MM.1S (cell line): ENCODE data around the gene CMPK1.

Experiments
- DNase-seq: peaks from one replicate; pipeline ENCODE4 v3.0.0-alpha.2; 2015
- H2AFZ ChIP-seq: fragments of 300-600 bp; sonication (generic); 2 replicates; pipeline ENCODE4 v1.6.0; 2016; ENCODE audit warnings: antibody characterized with exemption, low read length
- H3F3A ChIP-seq: fragments of 300-600 bp; sonication (generic); 2 replicates; pipeline ENCODE4 v1.6.1; 2016; ENCODE audit warnings: mild to moderate bottlenecking, antibody characterized with exemption, low read length, moderate library complexity, mixed read lengths; ENCODE audit not compliant: insufficient read depth
- H3K27ac ChIP-seq: fragments of 300-600 bp; sonication (generic); 2 replicates; pipeline ENCODE4 v1.5.1; 2016; ENCODE audit warnings: mild to moderate bottlenecking, low read length
- H3K27me3 ChIP-seq: fragments of 300-600 bp; sonication (generic); replicated peaks from 2 replicates; pipeline ENCODE4 v1.6.0; 2016; ENCODE audit warnings: low read length; ENCODE audit not compliant: insufficient read depth
- H3K36me3 ChIP-seq: fragments of 300-600 bp; sonication (generic); replicated peaks from 2 replicates; pipeline ENCODE4 v1.6.1; 2016; ENCODE audit warnings: mild to moderate bottlenecking, low read length, mixed read lengths; ENCODE audit not compliant: insufficient read depth
- H3K4me1 ChIP-seq: fragments of 300-600 bp; sonication (generic); 2 replicates; pipeline ENCODE4 v1.6.1; 2016; ENCODE audit warnings: low read length, mixed read lengths
- H3K4me2 ChIP-seq: fragments of 300-600 bp; sonication (generic); 2 replicates; pipeline ENCODE4 v1.6.0; 2016; ENCODE audit warnings: low read depth, low read length
- H3K4me3 ChIP-seq: fragments of 300-600 bp; sonication (generic); 2 replicates; pipeline ENCODE4 v1.5.1; 2016; ENCODE audit warnings: low read length, mixed read lengths
- H3K79me2 ChIP-seq: fragments of 300-600 bp; sonication (generic); 2 replicates; pipeline ENCODE4 v1.6.1; 2016; ENCODE audit warnings: mixed run types, low read length, mixed read lengths
- H3K9ac ChIP-seq: fragments of 300-600 bp; sonication (generic); 2 replicates; pipeline ENCODE4 v1.6.1; 2016; ENCODE audit warnings: low read length, mixed read lengths
- H3K9me2 ChIP-seq: fragments of 300-600 bp; sonication (generic); replicated peaks from 2 replicates; pipeline ENCODE4 v1.6.1; 2016; ENCODE audit warnings: mild to moderate bottlenecking, low read length, mixed read lengths; ENCODE audit not compliant: insufficient read depth
- H3K9me3 ChIP-seq: fragments of 300-600 bp; sonication (generic); replicated peaks from 2 replicates; pipeline ENCODE4 v1.6.1; 2016; ENCODE audit warnings: mild to moderate bottlenecking, low read length, mixed read lengths; ENCODE audit not compliant: insufficient read depth
- H4K20me1 ChIP-seq: fragments of 300-600 bp; sonication (generic); 2 replicates; pipeline ENCODE4 v1.6.1; 2016; ENCODE audit warnings: mild to moderate bottlenecking, low read length, moderate library complexity, mixed read lengths; ENCODE audit not compliant: insufficient read depth
- EZH2 ChIP-seq: fragments of 300-600 bp; sonication (generic); optimal IDR thresholded peaks from 2 replicates; pipeline ENCODE3; 2017; ENCODE audit warnings: low read depth, mild to moderate bottlenecking, antibody characterized with exemption, low read length, mixed read lengths
- EZH2phosphoT487 ChIP-seq: fragments of 300-600 bp; sonication (generic); IDR thresholded peaks from 2 replicates; pipeline ENCODE4 v1.6.1; 2018; ENCODE audit warnings: antibody characterized with exemption, low read length
- TF ChIP-seq, protein P1 (sequence below): fragments of 300-600 bp; sonication (generic); IDR thresholded peaks from 2 replicates; pipeline ENCODE4 v1.5.1; 2016; ENCODE audit warnings: antibody characterized with exemption, low read length, mixed read lengths

Gene CMPK1

DNA sequence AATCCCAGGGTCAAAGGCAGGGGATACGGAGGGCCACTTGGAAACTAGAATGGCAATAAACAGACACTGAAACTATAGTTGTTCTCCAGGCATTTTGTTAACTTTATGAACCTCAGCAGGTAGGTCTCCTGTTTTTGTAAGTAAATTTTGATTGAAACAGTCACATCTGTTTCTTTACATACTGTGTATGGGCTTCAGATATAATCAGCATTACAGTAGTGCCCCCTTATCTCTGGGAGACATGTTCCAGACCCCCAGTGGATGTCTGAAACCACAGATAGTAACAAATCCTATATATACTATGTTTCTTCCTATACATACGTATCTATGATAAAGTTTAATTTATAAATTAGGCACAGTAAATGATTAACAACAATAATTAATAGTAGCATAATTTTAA, 31.1 kb upstream of the CMPK1 start:
- no peak overlapping the region for H3K4me2 ChIP-seq
- no peaks in the 10 kb centered on the region for H3F3A ChIP-seq
- H3K27ac ChIP-seq, result no peak overlapping the region
- peaks cover 25% of the 10 kb centered on the region for H3K36me3 ChIP-seq
- no peaks in the 10 kb centered on the region; the same call in 1 of the 2 replicates for H3K4me1 ChIP-seq
- DNase-seq, result no peak
- TF ChIP-seq, protein P1, sequence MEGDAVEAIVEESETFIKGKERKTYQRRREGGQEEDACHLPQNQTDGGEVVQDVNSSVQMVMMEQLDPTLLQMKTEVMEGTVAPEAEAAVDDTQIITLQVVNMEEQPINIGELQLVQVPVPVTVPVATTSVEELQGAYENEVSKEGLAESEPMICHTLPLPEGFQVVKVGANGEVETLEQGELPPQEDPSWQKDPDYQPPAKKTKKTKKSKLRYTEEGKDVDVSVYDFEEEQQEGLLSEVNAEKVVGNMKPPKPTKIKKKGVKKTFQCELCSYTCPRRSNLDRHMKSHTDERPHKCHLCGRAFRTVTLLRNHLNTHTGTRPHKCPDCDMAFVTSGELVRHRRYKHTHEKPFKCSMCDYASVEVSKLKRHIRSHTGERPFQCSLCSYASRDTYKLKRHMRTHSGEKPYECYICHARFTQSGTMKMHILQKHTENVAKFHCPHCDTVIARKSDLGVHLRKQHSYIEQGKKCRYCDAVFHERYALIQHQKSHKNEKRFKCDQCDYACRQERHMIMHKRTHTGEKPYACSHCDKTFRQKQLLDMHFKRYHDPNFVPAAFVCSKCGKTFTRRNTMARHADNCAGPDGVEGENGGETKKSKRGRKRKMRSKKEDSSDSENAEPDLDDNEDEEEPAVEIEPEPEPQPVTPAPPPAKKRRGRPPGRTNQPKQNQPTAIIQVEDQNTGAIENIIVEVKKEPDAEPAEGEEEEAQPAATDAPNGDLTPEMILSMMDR, result no peak
- TF ChIP-seq EZH2phosphoT487 (no peak), EZH2 (no peak)
- H3K79me2 ChIP-seq, result peaks cover 26% of the 10 kb centered on the region
- no peaks in the 10 kb centered on the region for H3K9me3 ChIP-seq
- no peak overlapping the region for H3K9ac ChIP-seq
- no peak overlapping the region for H3K4me3 ChIP-seq
- no peaks in the 10 kb centered on the region for H3K27me3 ChIP-seq
- H3K9me2 ChIP-seq, result no peaks in the 10 kb centered on the region
- H2AFZ ChIP-seq, result no peak overlapping the region
- no peaks in the 10 kb centered on the region for H4K20me1 ChIP-seq

DNA sequence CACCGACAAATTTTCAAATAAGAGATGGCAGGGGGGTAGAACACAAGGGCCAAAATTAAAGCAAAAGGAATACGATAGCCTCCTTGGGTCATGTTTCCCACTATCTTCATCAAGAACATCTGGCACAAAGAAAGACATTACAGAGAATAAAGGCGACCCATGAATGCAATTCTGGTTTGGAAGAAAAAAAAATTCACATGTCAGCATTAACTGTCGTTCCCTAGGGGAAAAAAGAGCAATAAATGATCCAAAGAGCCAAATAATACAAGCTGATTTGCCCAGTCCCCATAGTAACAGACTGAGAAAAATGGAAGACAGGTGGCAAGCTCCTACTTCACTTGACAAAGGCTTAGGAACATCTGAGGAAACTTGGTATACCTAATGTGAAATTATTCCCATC, 24.2 kb upstream of the CMPK1 start:
- no peak overlapping the region for H2AFZ ChIP-seq
- H3F3A ChIP-seq, result peaks cover 9% of the 10 kb centered on the region
- no peak overlapping the region for H3K9ac ChIP-seq
- TF ChIP-seq EZH2phosphoT487, result no peak
- TF ChIP-seq EZH2, result no peak
- TF ChIP-seq, protein P1, result no peak
- no peak for DNase-seq
- no peaks in the 10 kb centered on the region for H3K27me3 ChIP-seq
- no peak overlapping the region for H3K4me3 ChIP-seq
- H3K27ac ChIP-seq, result no peak overlapping the region
- no peaks in the 10 kb centered on the region for H3K9me2 ChIP-seq
- no peak overlapping the region for H3K4me2 ChIP-seq
- peaks cover 7% of the 10 kb centered on the region; the same call in 1 of the 2 replicates for H3K4me1 ChIP-seq
- H3K36me3 ChIP-seq, result peaks cover 4% of the 10 kb centered on the region; the same call in 1 of the 2 replicates
- H4K20me1 ChIP-seq, result no peaks in the 10 kb centered on the region
- no peaks in the 10 kb centered on the region for H3K9me3 ChIP-seq
- H3K79me2 ChIP-seq, result peaks cover 72% of the 10 kb centered on the region

DNA sequence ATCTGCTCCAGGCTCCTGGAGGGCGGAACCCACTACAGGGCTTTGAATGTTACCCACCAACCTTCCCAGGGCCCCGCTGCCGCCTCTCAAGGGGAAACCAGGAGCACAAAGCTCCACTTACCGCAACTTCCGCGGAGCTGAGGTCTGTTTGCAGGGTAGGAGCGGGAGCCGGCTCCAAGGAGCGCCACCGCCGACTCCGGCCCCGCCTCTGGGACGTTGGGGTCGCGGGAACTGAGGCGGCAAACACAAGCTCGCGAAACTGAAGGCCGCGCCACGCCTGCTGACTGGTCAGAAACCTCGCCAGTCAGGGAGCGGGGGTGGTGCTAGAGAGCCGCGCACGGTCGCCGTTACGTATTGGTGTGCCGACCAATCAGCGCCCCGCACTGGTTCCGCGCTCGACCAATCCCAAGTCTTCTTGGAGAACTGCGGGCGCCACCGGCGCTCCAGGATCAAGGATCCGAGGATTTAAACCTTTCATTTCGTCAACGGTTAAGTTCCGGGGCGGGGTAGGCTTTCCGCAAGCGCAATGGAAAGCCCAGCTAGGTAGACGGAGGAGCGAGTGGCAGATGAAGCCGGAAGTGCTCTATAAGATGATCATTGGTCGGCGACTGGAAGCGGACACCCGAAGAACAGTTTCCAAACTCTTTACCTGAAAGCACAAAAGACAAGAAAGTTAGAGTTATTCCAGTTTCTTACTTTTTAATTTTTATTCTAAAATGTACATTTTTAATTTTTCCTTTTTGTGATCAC, 19.5 kb upstream of the CMPK1 start, which contains the start of gene STIL:
TSS of gene STIL (minus strand) at position 233 of the 750 bp plus-strand sequence. CDS start 3,828 bp downstream, outside the sequence.
- H3K4me1 ChIP-seq, result peaks cover 7% of the 10 kb centered on the region; the same call in 1 of the 2 replicates
- peak within 1 kb of the TSS; percentile 95 for H2AFZ ChIP-seq
- peak; percentile 99 for DNase-seq
- peaks cover 9% of the 10 kb centered on the region for H3F3A ChIP-seq
- no peaks in the 10 kb centered on the region for H3K27me3 ChIP-seq
- H3K36me3 ChIP-seq, result no peaks in the 10 kb centered on the region
- peak within 1 kb of the TSS; percentile 83 for H3K9ac ChIP-seq
- TF ChIP-seq, protein P1, result no peak
- TF ChIP-seq EZH2phosphoT487, result no peak
- H3K4me3 ChIP-seq, result peak within 1 kb of the TSS; percentile 97
- peaks cover 49% of the 10 kb centered on the region for H3K79me2 ChIP-seq
- H3K9me2 ChIP-seq, result no peaks in the 10 kb centered on the region
- H3K9me3 ChIP-seq, result no peaks in the 10 kb centered on the region
- H3K4me2 ChIP-seq, result peak within 1 kb of the TSS; percentile 78
- H3K27ac ChIP-seq, result peak within 1 kb of the TSS; percentile 79
- no peaks in the 10 kb centered on the region for H4K20me1 ChIP-seq
